Neural progenitor cell (in vitro differentiated cells): ENCODE data around the gene MTCP1.

Experiments
- CTCF ChIP-seq: fragments of 200-600 bp; sonication (generic); IDR thresholded peaks from 2 replicates; pipeline ENCODE4 v1.5.1; 2017; ENCODE audit warnings: antibody characterized with exemption, mild to moderate bottlenecking
- EZH2 ChIP-seq: fragments of 200-600 bp; sonication (generic); IDR thresholded peaks from 2 replicates; pipeline ENCODE4 v1.6.1; 2017; ENCODE audit warnings: antibody characterized with exemption, mild to moderate bottlenecking, moderate library complexity
- EZH2phosphoT487 ChIP-seq: fragments of 200-600 bp; sonication (generic); IDR thresholded peaks from 2 replicates; pipeline ENCODE4 v1.6.1; 2017; ENCODE audit warnings: antibody characterized with exemption

DNA sequence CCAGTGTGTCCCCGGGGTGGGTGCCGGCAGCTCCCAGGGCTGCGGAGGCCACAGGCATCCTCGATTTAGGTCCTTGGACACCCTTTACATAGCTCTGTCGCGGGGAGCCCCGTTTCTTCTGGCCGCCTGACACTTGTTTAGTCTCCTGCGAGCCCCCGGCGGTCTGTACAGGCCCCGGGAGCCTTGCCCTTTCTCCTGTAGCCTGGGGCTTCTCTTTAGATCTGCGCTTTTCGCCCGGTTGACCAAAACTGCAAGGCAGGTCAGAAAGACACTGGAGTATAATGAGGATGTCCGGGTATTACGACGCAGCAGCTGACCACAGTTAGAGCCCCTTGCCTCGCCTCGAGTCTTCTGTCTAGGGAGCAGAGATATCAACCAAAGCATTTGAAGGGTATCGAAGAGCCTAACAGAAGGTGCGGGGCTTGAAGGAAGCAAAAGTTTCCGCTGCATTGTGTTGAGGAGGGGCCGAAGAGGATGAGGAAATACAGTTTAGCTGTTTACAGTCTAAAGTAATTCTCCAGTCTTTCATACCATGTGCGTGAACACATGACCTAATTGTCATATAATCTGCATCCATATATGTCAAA lies 851 bp upstream of the MTCP1 start:
- TF ChIP-seq CTCF = no peak
- TF ChIP-seq EZH2 = no peak
- no peak for TF ChIP-seq EZH2phosphoT487
